Muscle layer of colon (tissue), 2 donors: ENCODE measurements around the gene MSH3.
"Not testable (repeated sequence)": the region's sequence is repeated elsewhere in the genome, so short reads cannot be mapped to it uniquely, and the experiment has no call there.

Experiments used
- H3K27ac ChIP-seq: one replicate; pipeline ENCODE4 v1.7.0; 2013; ENCODE audit warnings: low read depth, mild to moderate bottlenecking, low read length, moderate library complexity
- H3K27me3 ChIP-seq, 2 donors: one replicate each; pipeline ENCODE4 v1.7.0; 2013; ENCODE audit warnings: low read length in 2 of 2, mild to moderate bottlenecking in 2 of 2; ENCODE audit not compliant: insufficient read depth in 2 of 2, control insufficient read depth in 1 of 2
- H3K36me3 ChIP-seq: one replicate; pipeline ENCODE4 v1.7.0; 2013; ENCODE audit warnings: mild to moderate bottlenecking, low read length; ENCODE audit not compliant: insufficient read depth
- H3K4me1 ChIP-seq: one replicate; pipeline ENCODE4 v1.7.0; 2013; ENCODE audit warnings: mild to moderate bottlenecking, low read length; ENCODE audit not compliant: insufficient read depth
- H3K4me3 ChIP-seq, 2 donors: one replicate each; pipeline ENCODE4 v1.7.0; 2013; ENCODE audit warnings: low read length in 2 of 2, low read depth in 1 of 2, mild to moderate bottlenecking in 1 of 2, moderate library complexity in 1 of 2
- H3K9ac ChIP-seq: one replicate; pipeline ENCODE4 v1.7.0; 2013; ENCODE audit warnings: low read length
- H3K9me3 ChIP-seq: one replicate; pipeline ENCODE4 v1.7.0; 2013; ENCODE audit warnings: mild to moderate bottlenecking, low read length
- donor health status: abdominal sarcoma.
- donor health status: Adenocarcinoma of cecum.

MSH3 gene

GRCh38 chr5:80656425-80656824 is 2.0 kb downstream of the MSH3 start:
- Histone ChIP-seq H3K36me3 (peaks cover 4% of the 10 kb centered on the region), H3K27me3 (no peaks in the 10 kb centered on the region), H3K27ac (no peak overlapping the region), H3K4me3 (no peak overlapping the region), H3K9me3 (no peaks in the 10 kb centered on the region), H3K4me1 (peaks cover 19% of the 10 kb centered on the region), H3K9ac (no peak overlapping the region)

- H3K36me3 ChIP-seq: peaks cover 10% of the 10 kb centered on the region
- H3K4me1 ChIP-seq: peaks cover 8% of the 10 kb centered on the region
- no peak overlapping the region for H3K4me3 ChIP-seq
- H3K9me3 ChIP-seq: no peaks in the 10 kb centered on the region
- no peak overlapping the region for H3K9ac ChIP-seq
- H3K27ac ChIP-seq: no peak overlapping the region
- no peaks in the 10 kb centered on the region for H3K27me3 ChIP-seq
These were observed 4.7 kb downstream of the MSH3 start for GRCh38 chr5:80659106-80659505.

GRCh38 chr5:80660661-80661060 is 6.2 kb downstream of the MSH3 start:
- H3K27ac ChIP-seq, H3K9me3 ChIP-seq, H3K4me3 ChIP-seq, H3K4me1 ChIP-seq, H3K27me3 ChIP-seq, H3K9ac ChIP-seq: not testable (repeated sequence)
- H3K36me3 ChIP-seq: peaks cover 18% of the 10 kb centered on the region

- no peak overlapping the region for H3K27ac ChIP-seq
- no peak overlapping the region for H3K4me3 ChIP-seq
- no peak overlapping the region for H3K9ac ChIP-seq
- H3K36me3 ChIP-seq: peaks cover 28% of the 10 kb centered on the region
- H3K27me3 ChIP-seq: no peaks in the 10 kb centered on the region
- no peaks in the 10 kb centered on the region for H3K9me3 ChIP-seq
- H3K4me1 ChIP-seq: no peaks in the 10 kb centered on the region
These were observed 7.7 kb downstream of the MSH3 start for GRCh38 chr5:80662108-80662507.

- no peak overlapping the region for H3K9ac ChIP-seq
- no peak overlapping the region for H3K27ac ChIP-seq
These were observed 10.6 kb downstream of the MSH3 start for GRCh38 chr5:80665057-80665456.

DNA sequence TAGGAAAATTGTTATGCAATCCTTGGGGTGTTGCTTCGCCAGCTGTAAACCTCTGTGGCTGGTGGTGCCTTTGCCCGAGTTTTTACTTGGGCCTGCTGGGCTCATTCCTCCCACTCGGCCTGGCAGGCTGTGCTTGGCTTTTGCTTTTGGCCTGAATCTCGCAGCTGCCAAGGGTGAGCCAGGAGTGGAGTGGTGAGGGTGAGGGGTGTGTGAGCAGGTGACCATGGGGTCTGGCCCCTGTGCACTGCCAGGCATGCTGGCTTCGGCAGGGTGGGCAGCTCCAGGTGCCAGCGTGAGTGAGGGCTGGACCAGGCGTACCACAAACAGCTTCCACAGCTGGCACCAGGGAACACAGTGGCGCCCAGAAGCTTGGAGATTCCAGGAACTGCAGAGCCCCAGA is 12.9 kb downstream of the MSH3 start:
- Histone ChIP-seq H3K9me3 (no peaks in the 10 kb centered on the region), H3K36me3 (peaks cover 17% of the 10 kb centered on the region), H3K4me3 (no peak overlapping the region), H3K27ac (no peak overlapping the region), H3K4me1 (no peaks in the 10 kb centered on the region), H3K27me3 (no peaks in the 10 kb centered on the region), H3K9ac (no peak overlapping the region)

More at GRCh38 chr5:80665057-80665456, 10.6 kb downstream of the MSH3 start:
- no peaks in the 10 kb centered on the region for H3K4me1 ChIP-seq
- H3K4me3 ChIP-seq: no peak overlapping the region
- peaks cover 24% of the 10 kb centered on the region for H3K36me3 ChIP-seq
- no peaks in the 10 kb centered on the region for H3K9me3 ChIP-seq
- H3K27me3 ChIP-seq: no peaks in the 10 kb centered on the region

DNA sequence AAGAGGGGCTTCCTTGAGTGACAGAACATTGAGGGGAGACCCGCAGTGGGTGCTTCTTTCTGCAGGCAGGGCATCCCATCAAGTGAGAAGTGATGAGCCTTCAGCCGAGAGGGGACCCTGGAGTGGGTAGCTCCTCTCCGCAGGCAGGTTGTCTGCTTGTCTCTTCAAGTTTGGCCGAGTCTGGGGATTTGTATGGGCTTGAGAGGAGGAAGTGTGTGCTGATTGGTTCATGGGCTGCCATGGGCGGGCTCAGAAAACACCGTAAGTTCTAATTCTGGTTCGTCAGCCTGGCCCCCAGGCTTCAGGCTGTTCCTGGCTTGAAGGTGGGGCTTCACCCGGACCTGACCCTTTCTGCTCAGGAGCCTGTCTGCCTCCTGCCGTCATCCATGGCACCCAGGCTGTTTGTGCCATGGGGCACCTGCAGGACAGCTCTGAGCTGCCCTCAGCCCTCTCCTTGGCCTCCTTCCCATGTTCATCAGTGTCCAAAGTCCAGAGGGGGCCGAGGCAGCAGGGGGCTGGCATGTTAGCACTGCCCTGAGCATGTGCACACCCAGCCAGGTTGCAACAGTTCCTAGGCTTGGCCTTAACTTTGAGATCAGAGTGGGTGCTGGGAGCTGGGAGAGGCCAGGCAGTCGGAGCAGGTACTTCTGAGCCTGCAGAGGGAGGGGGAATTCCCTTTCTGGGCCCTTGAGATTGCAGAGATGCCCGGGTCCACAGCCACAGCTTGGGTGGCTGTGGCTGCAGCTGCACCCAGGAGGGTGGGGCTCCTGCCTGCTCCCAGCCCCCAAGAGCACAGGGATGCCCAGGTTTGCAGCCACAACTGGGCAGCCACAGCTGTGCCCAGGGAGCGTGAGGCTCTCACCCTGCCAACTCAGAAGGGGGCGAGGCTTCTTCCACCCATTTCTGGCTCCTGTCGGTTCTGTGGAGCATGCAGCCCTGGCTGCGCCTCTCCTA is 13.8 kb downstream of the MSH3 start:
- no peak overlapping the region for H3K27ac ChIP-seq
- H3K36me3 ChIP-seq: peaks cover 17% of the 10 kb centered on the region
- H3K4me1 ChIP-seq: no peaks in the 10 kb centered on the region
- H3K9me3 ChIP-seq: no peaks in the 10 kb centered on the region
- no peaks in the 10 kb centered on the region for H3K27me3 ChIP-seq
- no peak overlapping the region for H3K9ac ChIP-seq
- no peak overlapping the region for H3K4me3 ChIP-seq

GRCh38 chr5:80672140-80672736 is 17.8 kb downstream of the MSH3 start:
- no peak overlapping the region for H3K4me3 ChIP-seq
- H3K9ac ChIP-seq: no peak overlapping the region
- H3K9me3 ChIP-seq: no peaks in the 10 kb centered on the region
- no peak overlapping the region for H3K27ac ChIP-seq
- no peaks in the 10 kb centered on the region for H3K36me3 ChIP-seq
- no peaks in the 10 kb centered on the region for H3K27me3 ChIP-seq
- H3K4me1 ChIP-seq: no peaks in the 10 kb centered on the region

- peaks cover 7% of the 10 kb centered on the region for H3K4me1 ChIP-seq
- no peaks in the 10 kb centered on the region for H3K9me3 ChIP-seq
- no peak overlapping the region for H3K9ac ChIP-seq
- no peak overlapping the region for H3K27ac ChIP-seq
- H3K4me3 ChIP-seq: no peak overlapping the region
- H3K27me3 ChIP-seq: no peaks in the 10 kb centered on the region
- H3K36me3 ChIP-seq: no peaks in the 10 kb centered on the region
These were observed 22.3 kb downstream of the MSH3 start for GRCh38 chr5:80676706-80677105.

DNA sequence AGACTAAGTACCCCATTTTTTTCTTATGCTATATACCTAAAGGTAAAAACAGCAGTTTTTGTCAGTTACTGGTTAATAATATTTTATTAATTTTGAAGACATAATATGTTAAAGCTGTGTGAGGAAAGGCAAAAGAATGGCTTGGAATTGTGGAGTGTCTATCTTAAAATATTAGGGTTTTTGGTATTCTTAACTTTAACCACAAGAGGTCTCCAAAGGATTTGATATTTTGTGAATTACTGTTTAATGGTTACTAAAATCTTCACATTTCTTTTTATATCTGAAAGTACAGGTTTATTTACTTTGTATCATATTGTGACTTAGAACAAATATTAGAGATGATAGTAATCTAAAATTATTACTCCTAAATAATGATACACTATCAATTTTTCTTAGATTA is 32.3 kb downstream of the MSH3 start:
- Histone ChIP-seq H3K27ac (no peak overlapping the region), H3K9ac (no peak overlapping the region), H3K9me3 (no peaks in the 10 kb centered on the region), H3K4me3 (no peak overlapping the region), H3K27me3 (no peaks in the 10 kb centered on the region), H3K36me3 (peaks cover 5% of the 10 kb centered on the region), H3K4me1 (no peaks in the 10 kb centered on the region)

DNA sequence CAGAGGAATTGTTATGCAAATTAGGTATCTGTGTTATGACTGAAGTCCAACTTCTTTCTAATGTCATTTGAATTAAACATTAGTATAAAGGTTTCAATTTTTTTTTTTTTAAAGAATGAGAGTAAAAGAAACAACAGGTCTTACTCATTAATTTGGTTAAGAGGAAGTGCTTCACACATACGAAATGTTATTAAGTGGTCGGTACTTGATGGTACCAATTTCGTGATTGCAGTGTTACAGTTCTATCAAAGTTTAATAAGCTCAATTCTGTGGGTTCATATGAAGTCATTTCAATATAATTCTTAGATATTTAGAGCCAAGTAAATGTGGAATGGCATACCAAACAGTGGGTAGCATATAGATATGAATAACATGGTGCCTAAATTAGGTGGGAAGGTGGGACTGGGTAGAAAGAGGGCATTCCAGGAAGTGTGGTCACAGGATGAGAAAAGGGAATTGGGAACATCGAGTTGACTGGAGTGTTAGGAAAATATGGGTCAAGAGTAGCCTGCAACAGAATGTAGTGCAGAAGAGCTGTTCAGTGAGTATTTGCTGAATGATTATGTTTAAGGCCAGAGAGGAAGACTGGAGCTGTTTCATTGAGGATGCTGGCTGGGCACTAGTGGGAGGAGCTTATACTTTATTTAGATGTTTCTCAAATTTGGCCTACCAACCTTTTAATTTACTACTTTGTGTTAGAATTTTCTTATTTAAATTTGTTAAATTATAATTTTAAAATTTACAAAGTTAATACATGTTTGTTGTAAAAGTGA is 34.4 kb downstream of the MSH3 start:
- Histone ChIP-seq H3K27ac (no peak overlapping the region), H3K27me3 (no peaks in the 10 kb centered on the region), H3K4me1 (no peaks in the 10 kb centered on the region), H3K4me3 (no peak overlapping the region), H3K9me3 (no peaks in the 10 kb centered on the region), H3K36me3 (peaks cover 5% of the 10 kb centered on the region), H3K9ac (no peak overlapping the region)
